NCI-H146 treated with DMSO at 0.1 percent for 48 hours (cell line): ENCODE data around the gene PLEKHA7.
A peak's percentile ranks its signal among the peaks of the same experiment; 100 is the strongest.

ENCODE experiments used
- DNase-seq: peaks from one replicate; lab custom pipeline; 2025; ENCODE audit not compliant: unreplicated experiment; lab: John Stamatoyannopoulos, UW

The PLEKHA7 gene

GRCh38 chr11:16745950-16746605, 268.1 kb downstream of the PLEKHA7 start:
- peak; percentile 55 for DNase-seq

DNA sequence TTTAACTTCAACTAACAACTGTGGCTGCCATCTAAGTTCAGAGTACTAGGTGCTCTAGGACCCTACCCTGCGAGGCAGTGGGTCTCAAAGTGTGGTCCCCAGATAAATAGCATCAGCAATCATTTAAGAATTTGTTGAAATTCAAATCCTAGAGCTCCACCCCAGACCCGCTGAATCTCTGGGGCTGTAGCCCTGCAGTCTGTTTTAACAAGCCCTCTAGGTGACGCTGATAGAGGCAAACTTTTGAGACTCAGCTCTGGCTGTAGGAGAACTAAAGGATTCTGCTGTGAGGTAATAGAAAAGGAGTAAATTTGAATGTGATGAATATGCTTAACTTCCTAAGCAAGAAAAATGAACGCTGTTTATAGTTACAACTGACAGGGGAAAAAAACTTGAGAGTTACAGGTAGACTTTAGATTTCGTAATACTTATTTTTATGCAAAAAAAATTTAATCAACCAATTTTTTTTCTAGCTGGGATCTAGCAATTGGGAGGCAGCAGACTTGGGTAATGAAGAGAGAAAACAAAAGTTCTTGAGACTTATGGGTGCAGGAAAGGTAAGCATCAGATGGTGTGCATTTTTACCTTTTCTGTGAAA, 270.0 kb downstream of the PLEKHA7 start:
- DNase-seq = no peak

DNA sequence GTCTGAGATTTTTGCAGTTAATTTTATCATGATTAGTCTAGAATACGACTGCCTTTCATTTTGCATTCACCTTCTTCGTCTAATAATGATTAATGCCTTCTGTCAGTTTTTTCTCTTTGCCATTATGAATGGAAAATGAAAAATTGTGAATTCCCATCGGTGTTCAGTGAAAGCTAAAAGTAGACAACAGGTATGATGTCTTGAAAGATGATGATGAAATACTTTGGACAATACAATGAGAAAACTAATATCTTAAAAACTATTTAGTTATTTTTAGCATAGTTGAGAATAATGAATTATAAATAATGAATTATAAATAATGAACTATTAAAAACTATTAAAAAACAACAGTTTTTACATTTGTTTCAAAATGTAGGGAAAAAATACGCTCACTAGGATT, 270.7 kb downstream of the PLEKHA7 start:
- no peak for DNase-seq

- no peak for DNase-seq
Measured at GRCh38 chr11:16741473-16741872, 272.7 kb downstream of the PLEKHA7 start.

DNA sequence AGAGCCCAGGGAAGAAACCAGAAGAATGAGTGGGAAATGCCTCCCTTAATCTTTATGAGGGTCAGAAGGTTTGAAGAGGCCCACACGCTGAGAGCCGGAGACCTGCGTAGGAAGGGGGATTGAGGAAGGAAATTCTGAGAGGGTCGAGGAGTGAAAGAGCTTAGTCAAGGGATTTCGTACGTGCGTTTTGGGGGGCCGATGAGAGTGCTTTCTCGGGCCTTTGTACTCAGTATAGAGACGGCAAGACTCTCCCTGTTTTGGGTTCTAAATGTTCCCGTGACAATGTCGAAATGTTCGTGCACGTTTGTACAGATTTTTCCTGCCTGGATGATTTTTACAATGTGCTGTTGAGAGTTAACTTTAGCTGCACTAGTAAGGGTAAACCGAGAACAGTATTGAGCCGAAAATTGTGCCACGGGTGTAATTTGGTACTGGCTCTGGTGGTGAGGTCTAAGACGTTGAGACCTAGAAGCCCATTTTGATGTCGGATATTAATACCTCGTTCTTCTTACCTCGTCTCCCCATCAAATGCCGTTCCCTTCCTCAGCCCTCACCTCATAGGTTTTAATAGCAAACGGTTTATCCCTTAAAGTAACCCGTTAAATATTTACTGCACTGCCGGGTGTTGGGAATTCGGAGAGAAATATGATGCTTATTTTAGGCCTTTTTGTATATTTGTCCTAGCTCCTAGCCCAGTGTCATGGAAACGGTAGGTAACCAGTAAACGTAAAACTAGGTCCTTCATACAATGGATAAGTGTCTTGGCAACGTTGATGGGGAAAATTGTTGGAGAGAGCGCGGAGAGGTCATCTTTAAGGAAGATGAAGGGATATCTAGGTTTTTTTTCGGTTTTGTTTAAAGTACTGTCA, 275.0 kb downstream of the PLEKHA7 start:
- DNase-seq = peak; percentile 9

DNA sequence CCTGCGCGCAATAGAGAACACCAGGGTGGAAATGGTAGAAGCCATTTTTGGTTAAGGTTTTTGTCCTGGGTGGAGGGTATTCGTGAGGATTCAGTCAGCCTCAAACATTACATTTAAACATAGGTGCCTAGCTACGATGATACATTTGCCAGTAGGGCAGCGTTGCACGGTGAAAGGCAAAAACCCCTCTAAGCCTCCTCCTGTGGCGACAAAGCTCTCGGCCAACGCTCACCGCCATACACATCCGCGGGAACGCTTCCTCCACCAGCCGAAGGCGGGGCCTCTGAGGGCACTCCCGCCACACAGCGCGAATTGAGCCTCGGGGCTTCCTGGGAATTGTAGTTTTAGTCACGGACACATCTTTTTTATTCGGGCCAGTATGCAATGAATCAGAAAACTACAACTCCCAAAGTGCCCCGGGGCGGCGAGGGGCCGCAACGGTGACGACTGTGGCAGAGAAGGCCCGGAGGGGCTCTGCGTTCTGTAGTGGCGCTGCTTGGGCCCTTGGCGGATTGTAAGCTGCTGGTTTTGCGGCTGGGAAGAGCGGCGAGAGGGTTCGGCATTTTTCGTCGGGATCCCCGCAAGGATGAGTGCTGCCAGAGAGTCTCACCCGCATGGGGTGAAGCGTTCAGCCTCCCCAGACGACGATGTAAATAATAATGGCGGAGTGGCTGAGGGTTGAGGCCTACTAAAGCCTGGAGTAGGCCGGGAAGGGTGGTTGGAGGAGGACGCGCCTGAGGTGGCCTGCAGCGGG, 275.8 kb downstream of the PLEKHA7 start, which contains the start of gene C11orf58:
C11orf58 (plus strand) TSS at position 455 of the 754 bp plus-strand sequence; CDS start at position 587, 132 bp downstream.
- peak; percentile 95 for DNase-seq

DNA sequence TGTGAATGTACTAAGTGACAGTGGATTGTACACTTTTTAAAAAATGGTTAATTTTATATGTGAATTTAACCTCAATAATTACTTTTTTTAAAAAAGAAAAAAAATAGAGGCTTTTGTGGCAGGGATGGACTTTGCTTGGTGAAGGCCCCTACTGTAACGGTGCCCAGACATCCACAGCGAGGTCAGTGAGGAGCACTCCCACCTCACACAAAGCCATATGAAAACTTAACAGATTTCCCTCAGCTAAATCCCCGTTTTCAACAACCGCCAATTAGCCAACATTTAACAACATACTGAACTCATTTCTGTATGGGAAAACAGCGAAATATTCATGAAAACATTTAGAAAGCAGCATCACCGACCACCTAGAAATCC, 276.4 kb downstream of the PLEKHA7 start:
- DNase-seq = peak; percentile 33
